ENCODE data around the gene ADK. TPM values are rescaled to one million over a fixed set of nuclear protein-coding genes. Genes with fewer than 3 reads are reported as not detected.
"Not testable (repeated sequence)": the region's sequence is repeated elsewhere in the genome, so short reads cannot be mapped to it uniquely, and the experiment has no call there.

Gene ADK
- total RNA-seq, 1 donor from 2014 or later = 47.0 TPM

DNA sequence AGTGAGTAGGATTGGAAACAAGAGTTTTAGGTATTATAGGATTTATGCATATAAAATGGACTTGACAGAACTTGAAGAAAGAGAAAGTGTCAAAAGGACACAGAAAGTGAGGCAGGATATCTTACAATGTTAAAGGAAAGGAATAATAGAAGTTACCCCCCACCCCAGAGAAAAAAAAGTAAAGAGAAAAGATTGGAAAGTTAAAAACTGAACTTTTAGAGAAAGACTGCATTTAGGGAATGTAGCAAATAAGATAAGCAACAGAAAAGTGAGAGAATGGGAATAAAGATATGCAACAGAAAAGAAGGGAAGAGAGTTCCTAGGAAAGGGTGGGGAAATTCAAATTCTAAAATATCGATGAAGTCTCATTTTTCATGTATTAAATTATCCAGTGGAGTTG is 424.9 kb downstream of the ADK start:
- no peaks in the 10 kb centered on the region for H3K9me3 Mint-ChIP-seq (ENCODE audit: unreplicated experiment)
- no peaks in the 10 kb centered on the region for H3K4me1 Mint-ChIP-seq (ENCODE audit: unreplicated experiment)
- peaks cover 16% of the 10 kb centered on the region for H3K36me3 Mint-ChIP-seq (ENCODE audit: unreplicated experiment)
- no peak overlapping the region for H3K27ac Mint-ChIP-seq (ENCODE audit: unreplicated experiment)
- no peak overlapping the region for H3K4me3 Mint-ChIP-seq (ENCODE audit: unreplicated experiment)
- no peak for DNase-seq (ENCODE audit: extremely low spot score, unreplicated experiment)
- H3K27me3 Mint-ChIP-seq (ENCODE audit: unreplicated experiment) = no peaks in the 10 kb centered on the region
- TF ChIP-seq, protein P1, sequence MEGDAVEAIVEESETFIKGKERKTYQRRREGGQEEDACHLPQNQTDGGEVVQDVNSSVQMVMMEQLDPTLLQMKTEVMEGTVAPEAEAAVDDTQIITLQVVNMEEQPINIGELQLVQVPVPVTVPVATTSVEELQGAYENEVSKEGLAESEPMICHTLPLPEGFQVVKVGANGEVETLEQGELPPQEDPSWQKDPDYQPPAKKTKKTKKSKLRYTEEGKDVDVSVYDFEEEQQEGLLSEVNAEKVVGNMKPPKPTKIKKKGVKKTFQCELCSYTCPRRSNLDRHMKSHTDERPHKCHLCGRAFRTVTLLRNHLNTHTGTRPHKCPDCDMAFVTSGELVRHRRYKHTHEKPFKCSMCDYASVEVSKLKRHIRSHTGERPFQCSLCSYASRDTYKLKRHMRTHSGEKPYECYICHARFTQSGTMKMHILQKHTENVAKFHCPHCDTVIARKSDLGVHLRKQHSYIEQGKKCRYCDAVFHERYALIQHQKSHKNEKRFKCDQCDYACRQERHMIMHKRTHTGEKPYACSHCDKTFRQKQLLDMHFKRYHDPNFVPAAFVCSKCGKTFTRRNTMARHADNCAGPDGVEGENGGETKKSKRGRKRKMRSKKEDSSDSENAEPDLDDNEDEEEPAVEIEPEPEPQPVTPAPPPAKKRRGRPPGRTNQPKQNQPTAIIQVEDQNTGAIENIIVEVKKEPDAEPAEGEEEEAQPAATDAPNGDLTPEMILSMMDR (IDR thresholded peaks at IDR 0.05) = no peak

DNA sequence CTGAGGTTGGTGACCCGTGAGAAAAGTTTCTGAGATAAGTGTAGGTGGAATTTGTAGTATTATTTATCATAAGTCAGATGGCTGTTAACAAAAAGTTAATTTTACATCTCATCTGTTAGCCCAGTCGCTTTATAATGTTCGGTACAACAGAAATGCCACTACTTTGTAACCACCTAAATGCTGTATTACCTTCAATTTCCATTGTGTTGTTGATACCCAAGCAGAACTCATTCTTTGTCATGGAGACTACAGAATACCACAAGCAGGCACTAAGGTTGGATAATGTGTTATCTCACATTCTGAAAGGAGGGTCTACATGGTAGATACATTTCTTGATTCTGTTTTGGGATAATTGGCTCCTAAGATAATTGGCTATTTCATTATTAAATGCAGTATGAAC is 425.6 kb downstream of the ADK start:
- Mint-ChIP-seq H3K27me3 (ENCODE audit: unreplicated experiment) (no peaks in the 10 kb centered on the region), H3K9me3 (ENCODE audit: unreplicated experiment) (no peaks in the 10 kb centered on the region), H3K4me1 (ENCODE audit: unreplicated experiment) (no peaks in the 10 kb centered on the region), H3K4me3 (ENCODE audit: unreplicated experiment) (no peak overlapping the region), H3K27ac (ENCODE audit: unreplicated experiment) (no peak overlapping the region), H3K36me3 (ENCODE audit: unreplicated experiment) (peaks cover 17% of the 10 kb centered on the region)
- no peak for DNase-seq (ENCODE audit: extremely low spot score, unreplicated experiment)
- TF ChIP-seq, protein P1 (IDR thresholded peaks at IDR 0.05) = no peak

- not testable (repeated sequence) for H3K27me3 Mint-ChIP-seq (ENCODE audit: unreplicated experiment); H3K27ac Mint-ChIP-seq (ENCODE audit: unreplicated experiment); DNase-seq (ENCODE audit: extremely low spot score, unreplicated experiment); H3K4me1 Mint-ChIP-seq (ENCODE audit: unreplicated experiment); H3K36me3 Mint-ChIP-seq (ENCODE audit: unreplicated experiment); H3K4me3 Mint-ChIP-seq (ENCODE audit: unreplicated experiment); H3K9me3 Mint-ChIP-seq (ENCODE audit: unreplicated experiment)
Observed at GRCh38 chr10:74580438-74580837, 429.4 kb downstream of the ADK start.

DNA sequence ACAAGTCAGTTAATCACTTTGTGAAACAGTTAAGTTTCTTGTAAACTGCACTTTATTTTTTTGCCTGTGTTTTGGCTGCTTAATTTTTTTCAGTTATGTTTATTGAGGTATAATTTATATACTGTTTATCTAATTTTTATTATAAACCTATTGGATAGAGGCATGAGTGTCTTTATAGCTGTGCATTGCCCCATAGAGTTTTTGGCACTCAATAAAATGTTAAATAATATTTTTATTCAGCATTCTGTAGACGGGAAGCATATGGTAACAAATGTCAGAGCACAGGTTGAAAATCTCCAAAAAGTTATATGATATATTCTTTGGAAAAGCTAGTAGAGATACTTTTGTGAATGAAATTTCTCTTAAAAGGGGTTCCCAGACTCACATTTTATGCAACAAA is 431.5 kb downstream of the ADK start:
- Mint-ChIP-seq H3K27me3 (ENCODE audit: unreplicated experiment) (no peaks in the 10 kb centered on the region), H3K27ac (ENCODE audit: unreplicated experiment) (no peak overlapping the region), H3K9me3 (ENCODE audit: unreplicated experiment) (no peaks in the 10 kb centered on the region), H3K36me3 (ENCODE audit: unreplicated experiment) (peaks cover 8% of the 10 kb centered on the region), H3K4me3 (ENCODE audit: unreplicated experiment) (no peak overlapping the region), H3K4me1 (ENCODE audit: unreplicated experiment) (peaks cover 22% of the 10 kb centered on the region)
- no peak for DNase-seq (ENCODE audit: extremely low spot score, unreplicated experiment)
- TF ChIP-seq, protein P1 (IDR thresholded peaks at IDR 0.05) = no peak

DNA sequence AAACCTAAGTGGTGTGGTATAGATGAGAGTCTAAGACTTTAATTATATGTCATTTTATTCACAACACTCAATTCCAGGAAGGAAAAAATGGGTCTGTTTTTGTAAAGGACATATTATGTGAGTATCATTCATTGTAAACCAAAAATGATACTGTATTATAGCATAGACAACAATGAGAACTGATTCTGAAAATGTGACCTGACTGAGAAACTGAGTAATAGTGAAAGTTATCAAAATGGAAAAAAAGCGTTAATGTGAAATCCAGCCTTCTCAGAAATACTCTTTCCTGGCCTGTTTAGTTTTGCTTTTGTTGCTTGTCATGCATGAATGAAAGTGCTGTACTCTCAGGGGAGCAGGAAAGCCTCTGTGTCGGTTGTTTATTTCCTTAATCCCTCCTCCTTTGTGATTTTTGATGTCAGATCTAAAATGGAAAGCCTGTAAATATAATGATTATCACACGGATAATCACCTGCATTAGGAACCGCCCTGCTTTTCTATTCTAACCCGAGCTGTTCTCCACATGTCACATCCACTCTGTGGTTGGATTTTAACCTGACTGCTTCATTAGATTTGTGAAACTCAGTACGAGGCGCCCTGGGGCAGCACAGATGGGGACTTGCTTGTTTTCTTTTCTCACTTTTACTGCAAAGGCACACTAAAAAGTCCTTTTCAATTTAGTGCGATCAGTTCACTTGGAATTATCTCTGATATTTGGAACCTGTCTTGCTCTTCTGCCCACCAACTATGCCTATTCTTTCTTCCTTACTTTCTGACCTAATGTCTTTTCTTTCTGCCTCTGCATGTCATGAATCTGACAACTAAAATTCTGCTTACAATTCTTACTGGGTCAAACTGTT is 434.4 kb downstream of the ADK start:
- H3K27ac Mint-ChIP-seq (ENCODE audit: unreplicated experiment) = peak overlapping the region; percentile 78
- H3K27me3 Mint-ChIP-seq (ENCODE audit: unreplicated experiment) = no peaks in the 10 kb centered on the region
- peak overlapping the region; percentile 60 for H3K4me3 Mint-ChIP-seq (ENCODE audit: unreplicated experiment)

More for the DNA sequence above, 434.4 kb downstream of the ADK start:
- Mint-ChIP-seq H3K4me1 (ENCODE audit: unreplicated experiment) (peaks cover 35% of the 10 kb centered on the region), H3K9me3 (ENCODE audit: unreplicated experiment) (no peaks in the 10 kb centered on the region), H3K36me3 (ENCODE audit: unreplicated experiment) (peaks cover 8% of the 10 kb centered on the region)
- no peak for DNase-seq (ENCODE audit: extremely low spot score, unreplicated experiment)
- TF ChIP-seq, protein P1 (IDR thresholded peaks at IDR 0.05) = no peak
